Panc1 (cell line): ENCODE measurements around the gene BBS9. TPM values are rescaled to one million over a fixed set of nuclear protein-coding genes. Genes with fewer than 3 reads are reported as not detected.

Source experiments
- ATAC-seq: fragments of 200-7000 bp; cut with Tn5 transposase; 2 replicates; pipeline ENCODE4 v1.9.1; 2020; ENCODE audit warnings: mild to moderate bottlenecking, moderate library complexity
- BruUV-seq: library from RNA; stranded (reverse); fragments of 400-500 nt; replicated peaks from 2 replicates; lab custom pipeline; 2021; lab: Mats Ljungman, UMichigan
- CTCF ChIA-PET: fragments of 300-600 bp; sonication (Branson Sonifier 250); formaldehyde crosslinking; loops from one replicate; lab custom pipeline; 2022; ENCODE audit warnings: antibody characterized with exemption; lab: Charles Lee
- POLR2A ChIA-PET: fragments of 300-600 bp; sonication (Branson Sonifier 250); formaldehyde crosslinking; loops from one replicate; lab custom pipeline; 2022; ENCODE audit warnings: antibody characterized with exemption; lab: Charles Lee
- DNase-seq: peaks from one replicate; pipeline ENCODE4 v3.0.0-alpha.2; 2010; ENCODE audit warnings: low read depth, low spot score
- H3K27ac ChIP-seq: 2 replicates; pipeline ENCODE4 v1.5.1; 2011; ENCODE audit warnings: mild to moderate bottlenecking, low read length, inconsistent platforms
- H3K27me3 ChIP-seq: fragments of 200-500 bp; sonication (Bioruptor generic); 2 replicates; pipeline ENCODE4 v1.6.0; 2014; ENCODE audit warnings: low read length, inconsistent platforms; ENCODE audit not compliant: control insufficient read depth, insufficient read depth
- H3K36me3 ChIP-seq: fragments of 200-500 bp; sonication (Bioruptor generic); 2 replicates; pipeline ENCODE4 v1.5.1; 2014; ENCODE audit warnings: inconsistent platforms, mild to moderate bottlenecking, low read length, moderate library complexity; ENCODE audit not compliant: control insufficient read depth, insufficient read depth
- H3K4me1 ChIP-seq: 2 replicates; pipeline ENCODE4 v1.5.1; 2011; ENCODE audit warnings: inconsistent platforms, mild to moderate bottlenecking, low read length, moderate library complexity; ENCODE audit not compliant: control insufficient read depth, insufficient read depth
- H3K4me3 ChIP-seq, 2 experiments: 2 replicates each; pipeline ENCODE4 v1.5.1; 2011 to 2012; ENCODE audit warnings: low read depth in 2 of 2, low read length in 2 of 2, mild to moderate bottlenecking in 2 of 2, inconsistent platforms in 1 of 2, moderate library complexity in 1 of 2
- H3K9me3 ChIP-seq: fragments of 200-500 bp; sonication (Bioruptor generic); 2 replicates; pipeline ENCODE4 v1.5.1; 2014; ENCODE audit warnings: low read depth, mild to moderate bottlenecking, inconsistent platforms, low read length, moderate library complexity; ENCODE audit not compliant: control insufficient read depth, insufficient read depth
- CTCF ChIP-seq: fragments of 450-650 bp; IDR thresholded peaks from 2 replicates; pipeline ENCODE4 v1.5.1; 2017; ENCODE audit warnings: mild to moderate bottlenecking
- POLR2AphosphoS5 ChIP-seq: IDR thresholded peaks from 2 replicates; pipeline ENCODE4 v1.6.1; 2012; ENCODE audit warnings: mild to moderate bottlenecking, low read depth, low read length, moderate library complexity
- REST ChIP-seq, 2 experiments: IDR thresholded peaks; 2 replicates each; pipeline ENCODE4 v1.6.1; 2011 to 2012; ENCODE audit warnings: low read depth in 2 of 2, control low read depth in 1 of 2, low read length in 1 of 2, mild to moderate bottlenecking in 1 of 2, moderate library complexity in 1 of 2; ENCODE audit not compliant: insufficient read depth in 1 of 2
- SIN3A ChIP-seq: IDR thresholded peaks from 2 replicates; pipeline ENCODE4 v1.6.1; 2012; ENCODE audit warnings: low read depth, mild to moderate bottlenecking, low read length, moderate library complexity, borderline replicate concordance; ENCODE audit not compliant: insufficient read depth
- TCF7L2 ChIP-seq: IDR thresholded peaks from 2 replicates; pipeline ENCODE4 v1.6.1; 2011; ENCODE audit warnings: mild to moderate bottlenecking, low read depth, low read length, inconsistent platforms
- in situ Hi-C: cut with HindIII; loops from 2 replicates; pipeline ENCODE4 v1.10.0; 2016; ENCODE audit warnings: low sequenced_read_pairs, low pct_unique_long_range_greater_than_20kb
- intact Hi-C: fragments of 100-400 bp; cut with micrococcal nuclease; formaldehyde crosslinking; loops from one replicate; pipeline ENCODE4 v1.10.0; 2022; ENCODE audit not compliant: unreplicated experiment
- total RNA-seq: library from RNA; stranded (reverse); gene quantifications from one replicate; pipeline ENCODE4 v1.2.1, GENCODE V29; 2021; ENCODE audit not compliant: unreplicated experiment

The BBS9 gene
- total RNA-seq, 1 experiment from 2014 or later = 6.9 TPM

- intact Hi-C loops = no loop called here
- H3K9me3 ChIP-seq = no peaks in the 10 kb centered on the region
- no TSS peak for BruUV-seq
- POLR2A ChIA-PET = no interaction called here
- TF ChIP-seq CTCF (no peak), TCF7L2 (no peak), SIN3A (no peak), POLR2AphosphoS5 (no peak), REST (IDR thresholded peaks at IDR 0.05; ENCODE audit: insufficient read depth in 1 of 2, low read depth in 2 of 2, low read length in 1 of 2) (no peak)
- H3K27ac ChIP-seq = no peak overlapping the region
- H3K27me3 ChIP-seq = no peaks in the 10 kb centered on the region
- H3K36me3 ChIP-seq = no peaks in the 10 kb centered on the region
- no peak for DNase-seq
- ATAC-seq = no peak
- in situ Hi-C loops = no loop called here
- CTCF ChIA-PET = no interaction called here
- H3K4me1 ChIP-seq = no peaks in the 10 kb centered on the region
- H3K4me3 ChIP-seq = no peak overlapping the region
These were observed 317.2 kb downstream of the BBS9 start for GRCh38 chr7:33446551-33446950.

- in situ Hi-C loops (no loop called here), intact Hi-C loops (no loop called here)
- DNase-seq (no peak), ATAC-seq (no peak)
- H3K27ac ChIP-seq = no peak overlapping the region
- BruUV-seq = no TSS peak
- ChIA-PET POLR2A (no interaction called here), CTCF (interaction anchor here (0.5 kb wide), 1 partner anchor 208 kb away, joined by 4 read pairs; no protein-coding TSS in a partner anchor)
- no peaks in the 10 kb centered on the region for H3K4me1 ChIP-seq
- H3K36me3 ChIP-seq = no peaks in the 10 kb centered on the region
- no peak for TF ChIP-seq TCF7L2
- TF ChIP-seq SIN3A = no peak
- no peak for TF ChIP-seq POLR2AphosphoS5
- no peak for TF ChIP-seq CTCF
- no peak for TF ChIP-seq REST (IDR thresholded peaks at IDR 0.05; ENCODE audit: insufficient read depth in 1 of 2, low read depth in 2 of 2, low read length in 1 of 2)
- no peak overlapping the region for H3K4me3 ChIP-seq
- no peaks in the 10 kb centered on the region for H3K27me3 ChIP-seq
- H3K9me3 ChIP-seq = no peaks in the 10 kb centered on the region
These were observed 318.7 kb downstream of the BBS9 start for GRCh38 chr7:33448035-33448434.
